Keratinocyte (primary cell): ENCODE data around the gene CARMIL1.

ENCODE experiments used
- CTCF ChIP-seq, 3 experiments: IDR thresholded peaks in 1 of 3; conservative IDR thresholded peaks in 1 of 3; optimal IDR thresholded peaks in 1 of 3; 2 replicates in 2 of 3; 3 replicates in 1 of 3; pipeline versions ENCODE3 to v1.5.1; 2011; ENCODE audit warnings: low read length in 3 of 3, mild to moderate bottlenecking in 3 of 3, moderate library complexity in 2 of 3, control low read depth in 1 of 3, inconsistent platforms in 1 of 3; ENCODE audit not compliant: insufficient read depth in 2 of 3; ENCODE audit errors: extremely low read depth in 1 of 3
- EZH2 ChIP-seq: IDR thresholded peaks from one replicate; pipeline ENCODE4 v1.6.1; 2012; ENCODE audit warnings: inconsistent platforms, mild to moderate bottlenecking, low read length, moderate library complexity

GRCh38 chr6:25639653-25640052, 360.5 kb downstream of the CARMIL1 start:
- TF ChIP-seq CTCF (optimal IDR thresholded peaks at IDR 0.05 in 1 of 3, IDR thresholded peaks at IDR 0.05 in 1 of 3, conservative IDR thresholded peaks at IDR 0.05 in 1 of 3; ENCODE audit: extremely low read depth in 1 of 3, insufficient read depth in 2 of 3, low read length in 3 of 3): no peak
- TF ChIP-seq EZH2: no peak
